Muscle of arm (tissue), 12 donors: Measurements from ENCODE around the gene DDX41. TPM values are rescaled to one million over a fixed set of nuclear protein-coding genes. Genes with fewer than 3 reads are reported as not detected.

ENCODE experiments used
- DNase-seq: peaks from one replicate; pipeline ENCODE4 v3.0.0-alpha.2; 2013
- polyA plus RNA-seq, 12 donors: library from polyadenylated mRNA; unstranded; fragments of 120-200 nt; gene quantifications; one replicate each; pipeline ENCODE4 v1.2.1, GENCODE V29; 2013; ENCODE audit not compliant: insufficient read length in 12 of 12

DDX41 gene
- polyA plus RNA-seq, 12 donors, result 39.0 to 68.7 (median 47.5) TPM; not detected in 1

GRCh38 chr5:177500685-177501522 is 15.9 kb downstream of the DDX41 start:
- peak; percentile 86 for DNase-seq

DNA sequence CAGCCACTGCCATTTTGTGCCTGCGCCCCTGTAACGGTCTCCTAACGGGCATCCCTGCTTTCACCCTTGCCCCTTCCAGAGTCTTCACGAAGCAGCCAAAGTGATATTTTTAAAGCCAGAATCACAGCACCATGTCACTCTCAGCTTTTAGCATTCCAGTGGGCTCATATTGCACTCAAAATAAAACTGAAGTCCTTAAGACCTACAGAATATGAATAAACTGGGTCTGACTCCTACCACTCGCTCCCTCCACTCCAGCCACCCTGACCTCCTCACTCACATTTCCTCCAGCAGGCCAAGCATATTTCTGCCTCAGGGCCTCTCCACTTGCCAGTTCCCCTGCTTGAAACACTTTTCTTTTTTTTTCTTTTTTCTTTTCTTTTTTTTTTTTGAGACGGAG is 16.9 kb downstream of the DDX41 start:
- DNase-seq, result no peak

- DNase-seq, result no peak
Measured at GRCh38 chr5:177498013-177498787, 18.6 kb downstream of the DDX41 start.

DNA sequence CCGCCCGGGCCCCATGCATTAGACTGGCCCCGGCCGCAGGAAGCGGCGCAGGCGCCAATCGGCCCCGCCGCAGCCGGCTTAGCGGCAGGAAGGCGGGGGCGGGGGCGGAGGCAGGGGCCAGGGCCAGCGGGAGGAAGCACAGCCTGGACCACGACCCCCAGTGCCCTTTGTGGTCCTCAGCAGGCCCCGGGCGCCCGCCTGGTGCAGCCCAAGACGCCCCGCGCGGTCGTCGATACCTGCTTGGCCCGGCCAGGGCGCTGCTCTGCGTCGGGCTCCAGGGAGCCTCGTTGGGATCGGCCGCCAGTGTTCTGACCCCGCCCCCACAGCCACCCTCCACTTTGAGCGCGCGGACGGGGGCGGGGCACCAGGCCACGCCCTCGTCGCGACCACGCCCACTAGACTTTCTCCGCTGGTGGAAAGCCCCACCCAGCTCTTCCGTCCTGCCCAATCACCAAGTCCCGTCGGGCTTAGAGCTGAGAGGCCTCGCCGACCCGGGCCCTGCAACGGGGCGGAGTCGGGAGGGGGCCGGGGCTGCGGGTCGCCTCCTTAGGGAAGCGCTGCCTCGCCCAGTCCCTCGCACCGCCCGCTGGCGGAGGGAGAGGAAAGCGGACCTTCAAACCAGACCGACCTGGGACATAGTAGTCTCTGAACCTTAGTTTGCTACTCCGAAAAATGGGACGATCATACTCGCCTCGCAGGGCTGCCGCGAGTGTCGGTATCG is 19.3 kb downstream of the DDX41 start, which contains the start of gene PDLIM7:
TSS of gene PDLIM7 (minus strand) at position 313 of the 721 bp plus-strand sequence. CDS start 1,092 bp downstream, outside the sequence.
- peak; percentile 98 for DNase-seq

- DNase-seq, result peak; percentile 86
Measured at GRCh38 chr5:177496727-177497291, 20.0 kb downstream of the DDX41 start.

- DNase-seq, result no peak
Measured at GRCh38 chr5:177496070-177496726, 20.6 kb downstream of the DDX41 start.

DNA sequence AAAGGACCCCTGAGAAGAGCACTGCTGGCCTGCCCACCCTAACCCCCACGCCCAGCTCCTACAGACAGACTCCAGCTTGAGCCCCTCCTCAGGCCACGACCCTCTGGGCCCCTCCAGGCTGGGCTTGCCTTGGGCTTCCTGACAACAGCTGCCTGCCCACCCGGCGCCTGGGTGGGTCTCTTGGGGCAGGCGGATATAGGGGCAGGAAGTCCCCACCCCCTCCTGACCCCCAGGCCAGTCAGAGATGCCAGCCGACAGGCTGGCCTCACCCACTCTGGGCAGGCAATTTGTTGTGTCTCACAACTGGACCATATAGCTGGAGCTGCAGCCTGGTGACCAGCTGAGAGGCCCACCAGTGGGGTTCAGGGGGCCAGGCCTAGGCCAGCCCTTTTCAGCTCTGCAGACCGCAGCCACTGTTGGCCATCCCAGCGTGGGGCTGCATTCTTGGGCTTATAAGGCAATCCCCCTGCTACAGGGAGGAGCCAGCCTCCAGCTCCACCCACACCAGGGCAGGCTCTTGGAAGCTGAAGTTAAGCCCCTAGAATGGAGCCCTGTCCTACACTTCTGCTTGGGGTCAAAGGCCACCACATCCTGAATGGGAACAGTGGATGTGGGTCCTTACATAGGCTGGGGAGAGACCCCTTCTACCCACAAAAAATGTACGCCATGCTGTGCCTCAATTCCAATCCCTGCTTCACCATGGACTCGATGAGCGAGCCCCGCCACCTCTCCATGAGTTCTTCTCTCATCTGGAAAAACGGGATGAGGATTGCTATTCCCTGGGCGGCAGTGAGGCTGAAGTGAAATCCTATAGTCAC is 21.3 kb downstream of the DDX41 start:
- DNase-seq, result peak; percentile 79

DNA sequence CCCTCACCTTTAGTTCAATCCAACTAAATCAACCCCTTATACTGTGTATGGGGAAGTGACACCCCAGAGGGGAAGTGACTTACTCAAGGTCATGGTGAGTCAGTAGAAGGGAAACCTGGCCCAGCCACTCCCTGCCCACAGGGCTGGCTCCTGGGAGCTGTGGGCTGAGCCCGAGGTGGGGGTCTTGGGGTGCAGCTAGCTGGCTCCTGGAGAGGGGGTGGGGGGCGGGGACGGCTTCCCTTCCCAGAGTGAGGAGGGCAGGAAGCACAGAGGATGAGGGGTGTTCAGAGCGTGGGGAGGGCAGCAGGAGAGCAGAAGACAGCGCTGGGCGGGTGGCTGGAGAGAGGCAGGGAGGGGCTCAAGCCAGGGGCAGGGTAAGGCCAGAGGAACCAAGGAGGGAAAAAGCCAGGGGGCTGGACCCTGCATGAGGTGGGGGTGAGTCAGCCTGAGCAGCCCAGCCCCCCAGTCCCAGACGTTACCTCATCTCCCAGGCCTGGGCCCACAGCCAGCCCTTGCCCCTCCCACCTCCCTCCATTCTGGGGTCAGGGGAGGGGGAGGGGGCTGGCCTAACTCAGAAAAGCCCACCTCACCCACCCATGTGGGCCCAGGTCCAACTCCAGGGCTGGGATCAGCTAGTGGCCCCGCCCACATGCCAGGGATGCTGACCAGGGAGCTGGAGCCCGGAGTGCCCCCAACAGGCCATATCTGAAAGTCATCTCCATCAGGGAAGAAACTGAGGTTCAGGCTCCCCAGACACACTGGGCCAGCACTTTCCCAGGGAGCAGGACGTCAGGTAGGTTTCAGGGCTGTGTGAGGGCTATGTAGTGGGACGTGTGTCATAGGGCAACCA is 22.2 kb downstream of the DDX41 start:
- DNase-seq, result peak; percentile 77

DNA sequence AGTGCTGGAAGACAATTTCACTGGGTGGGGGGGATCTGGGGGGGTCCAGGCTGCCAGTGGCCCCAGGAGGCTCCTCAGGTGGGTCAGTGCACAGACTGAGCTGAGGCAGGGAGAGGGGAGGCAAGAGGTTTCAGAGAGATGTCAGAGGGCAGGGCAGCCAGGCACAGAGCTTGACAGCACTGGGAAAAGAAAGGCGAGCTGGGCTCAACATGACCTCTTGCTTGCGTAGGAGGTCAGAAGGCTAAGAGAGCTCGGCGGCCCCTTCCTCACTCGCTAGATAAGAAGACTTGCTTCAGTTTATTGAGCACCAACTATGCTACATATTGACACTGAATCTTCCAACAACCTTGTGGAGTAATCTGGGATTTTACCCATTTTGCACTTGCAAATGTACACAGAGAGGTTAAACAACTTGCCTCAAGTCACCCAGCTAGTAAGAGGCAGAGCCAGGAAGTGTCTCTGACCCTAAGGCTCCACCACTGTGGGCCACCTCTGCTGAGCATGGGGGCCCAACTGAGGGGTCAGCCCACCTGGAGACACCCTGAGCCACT is 22.9 kb downstream of the DDX41 start:
- no peak for DNase-seq

DNA sequence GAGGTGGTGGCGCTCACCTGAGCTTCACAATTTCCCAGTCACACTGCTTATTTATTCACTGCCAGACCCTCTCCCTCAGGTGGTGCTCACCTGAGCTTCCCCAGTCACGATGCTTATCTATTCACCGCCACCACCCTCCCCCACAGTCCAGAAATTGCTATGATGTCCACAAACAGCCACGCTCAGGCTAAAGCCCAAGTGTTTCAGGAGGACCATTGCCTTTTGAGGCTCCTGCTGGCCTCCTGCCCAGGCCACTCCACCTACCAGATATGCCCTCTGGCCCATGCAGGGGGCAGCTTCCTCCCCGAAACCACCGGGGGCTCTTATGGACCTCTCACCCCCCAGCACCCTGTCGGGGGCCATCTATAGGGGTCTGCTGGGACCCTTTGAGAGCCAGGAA is 23.9 kb downstream of the DDX41 start:
- no peak for DNase-seq

GRCh38 chr5:177491983-177492746 is 24.6 kb downstream of the DDX41 start:
- no peak for DNase-seq

DNA sequence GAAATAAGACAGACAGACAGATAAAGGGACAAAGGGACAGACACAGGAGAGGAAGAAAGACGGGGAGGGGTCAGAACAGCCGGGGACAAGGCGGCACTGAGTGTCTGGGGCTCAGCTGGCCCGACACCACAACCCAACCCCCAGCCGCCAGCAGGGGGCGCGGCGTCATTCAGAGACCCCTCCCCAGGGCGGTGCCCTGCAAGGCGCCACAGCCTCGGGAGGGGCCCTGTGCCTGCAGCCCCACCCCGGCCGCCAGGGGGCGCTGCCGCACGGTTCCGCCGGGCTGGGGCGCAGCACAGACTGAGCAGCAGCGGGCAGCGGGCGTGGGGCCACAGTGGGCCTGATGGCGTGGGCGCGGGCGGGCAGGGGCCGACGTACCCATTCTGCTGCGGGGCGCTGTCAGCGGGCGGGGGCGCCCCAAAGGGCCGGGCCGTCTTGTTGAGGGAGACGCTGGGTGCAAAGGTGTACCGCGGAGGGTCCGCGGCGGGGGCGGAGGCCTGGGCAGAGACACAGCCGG is 25.3 kb downstream of the DDX41 start:
- DNase-seq, result no peak

GRCh38 chr5:177490992-177491391 is 25.8 kb downstream of the DDX41 start:
- no peak for DNase-seq

GRCh38 chr5:177490311-177490991 is 26.3 kb downstream of the DDX41 start:
- DNase-seq, result no peak

DNA sequence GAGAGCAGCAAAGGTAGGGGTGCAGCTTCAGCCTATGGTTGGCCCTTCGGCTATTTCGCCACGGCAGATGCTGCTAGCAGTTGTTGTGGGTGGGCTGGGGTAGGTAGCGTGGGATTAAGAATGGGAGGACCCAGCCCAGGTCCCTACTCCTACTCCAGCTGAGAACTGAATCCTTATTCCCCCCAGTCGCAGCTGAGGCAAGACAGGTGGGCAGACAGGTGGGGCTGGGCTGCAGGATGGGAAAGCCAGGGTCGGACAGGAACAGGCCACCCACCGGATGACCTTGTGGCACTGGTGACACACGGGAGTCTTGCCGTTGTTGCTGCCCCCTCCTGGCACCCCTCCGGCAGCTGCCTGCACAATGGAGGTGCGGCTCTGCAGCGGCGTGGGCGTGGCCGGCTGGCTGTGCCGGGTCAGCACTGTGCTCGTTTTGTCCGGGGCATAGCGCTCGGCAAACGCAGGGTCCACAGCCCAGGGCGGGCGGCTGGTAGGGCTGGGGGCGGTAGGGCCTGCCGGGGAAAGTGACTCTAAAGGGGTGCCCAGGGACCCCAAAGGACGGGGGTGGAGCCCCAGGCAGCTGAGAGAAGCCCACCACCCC is 27.5 kb downstream of the DDX41 start:
- no peak for DNase-seq

- no peak for DNase-seq
Measured at GRCh38 chr5:177487975-177488374, 28.8 kb downstream of the DDX41 start.

DNA sequence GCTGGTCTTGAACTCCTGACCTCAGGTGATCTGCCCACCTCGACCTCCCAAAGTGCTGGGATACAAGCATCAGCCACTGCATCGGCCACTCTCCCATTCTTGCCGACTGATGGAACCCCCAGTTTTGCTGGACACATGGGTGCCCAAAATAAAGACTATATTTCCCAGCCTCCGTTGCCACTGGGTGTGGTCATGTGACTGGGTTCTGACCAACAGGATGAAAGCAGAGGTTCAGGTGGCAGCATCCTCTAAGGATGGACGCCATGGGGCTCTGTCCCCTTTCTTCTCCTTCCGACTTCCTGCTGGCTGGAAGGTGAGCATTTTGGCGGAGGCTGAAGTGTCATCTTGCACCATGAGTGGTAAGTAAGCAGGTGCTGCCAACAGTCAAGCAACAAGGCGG is 29.6 kb downstream of the DDX41 start:
- DNase-seq, result no peak
